Psoas muscle (tissue), 8 donors: ENCODE data around the gene LMCD1. TPM values are rescaled to one million over a fixed set of nuclear protein-coding genes. Genes with fewer than 3 reads are reported as not detected.
A peak's percentile ranks its signal among the peaks of the same experiment; 100 is the strongest.

ENCODE experiments used
- ATAC-seq, 4 donors: fragments of 200-7000 bp; cut with Tn5 transposase; one replicate each; pipeline ENCODE4 v1.9.1; 2020; ENCODE audit warnings: moderate library complexity in 3 of 4, mild to moderate bottlenecking in 2 of 4
- DNase-seq, 2 donors: peaks; one replicate each; pipeline ENCODE4 v3.0.0-alpha.2; 2020
- H3K27ac ChIP-seq: fragments of 200-600 bp; one replicate; pipeline ENCODE4 v1.8.0; 2022
- H3K27me3 ChIP-seq, 3 donors: fragments of 200-600 bp in 1 of 3; one replicate each; pipeline versions ENCODE4 v1.6.1 to v1.8.0; 2013 to 2022; ENCODE audit warnings: low read length in 2 of 3, mild to moderate bottlenecking in 2 of 3, moderate library complexity in 1 of 3; ENCODE audit not compliant: insufficient read depth in 3 of 3
- H3K36me3 ChIP-seq, 2 donors: fragments of 200-600 bp in 1 of 2; one replicate each; pipeline versions ENCODE4 v1.6.1 to v1.8.0; 2013 to 2022; ENCODE audit warnings: low read depth in 1 of 2, mild to moderate bottlenecking in 1 of 2, moderate library complexity in 1 of 2; ENCODE audit not compliant: insufficient read depth in 1 of 2
- H3K4me1 ChIP-seq: fragments of 200-600 bp; one replicate; pipeline ENCODE4 v1.8.0; 2022
- H3K4me3 ChIP-seq: fragments of 200-600 bp; one replicate; pipeline ENCODE4 v1.8.0; 2022; ENCODE audit warnings: mild to moderate bottlenecking
- H3K9me3 ChIP-seq: fragments of 200-600 bp; one replicate; pipeline ENCODE4 v1.8.0; 2022
- CTCF ChIP-seq: fragments of 200-600 bp; IDR thresholded peaks from one replicate; pipeline ENCODE4 v1.8.0; 2022; ENCODE audit warnings: antibody characterized with exemption
- WGBS, 3 donors: extraction: QIAGEN DNeasy Blood & Tissue Kit; methylation state at CpG; one replicate each; pipeline versions ENCODE4 v1.1.6 to v1.1.7; 2013; 5-methylcytosine and 5-hydroxymethylcytosine counted together
- intact Hi-C, 2 donors: fragments of 100-400 bp; cut with DNase I; formaldehyde crosslinking; loops; one replicate each; pipeline versions ENCODE4 v1.11.0 to v1.14.2; 2022
- polyA plus RNA-seq, 3 donors: library from polyadenylated mRNA; stranded (reverse); fragments of 200-250 nt; gene quantifications; one replicate each; pipeline ENCODE4 v1.2.3, GENCODE V29; 2013
- total RNA-seq, 4 donors: library from RNA; stranded (reverse); fragmentation: NEBNext Ultra II Directional in 2 of 4; extraction: Animal tissue kit (Norgen Biotek cat#: 25700) in 2 of 4; gene quantifications; one replicate each; pipeline versions ENCODE4 v1.2.1 to v1.2.4, GENCODE V29; 2021 to 2023
- donor health status: healthy with polysubstance abuse.
- donor health status: DM: no; HTN: no; CAD: no; lungs with moderate emphysema.
- donor health status: Bipolar disorder and iron deficiency.
- donor health status: healthy.
- donor health status: DM: yes; HTN: yes; CAD: no.
- donor health status: DM: no; HTN: no; CAD: no.
- donor health status: DM: no; HTN: no; CAD: no.
- donor health status: DM: yes; HTN: yes; CAD: no.

LMCD1 gene
- total and polyA plus RNA-seq, 7 donors: 83.0 to 1,120 (median 411) TPM

- Histone ChIP-seq H3K36me3 (no peaks in the 10 kb centered on the region), H3K4me3 (no peak overlapping the region), H3K27me3 (no peaks in the 10 kb centered on the region), H3K4me1 (peaks cover 8% of the 10 kb centered on the region), H3K9me3 (no peaks in the 10 kb centered on the region), H3K27ac (no peak overlapping the region)
- ATAC-seq (peak in 1 of 4 donors; percentile 20), DNase-seq (no peak)
- 74 to 87% (median 76%) methylated on average over 6 of the region's 6 CpGs for WGBS, 3 donors
- TF ChIP-seq CTCF: no peak
- intact Hi-C loops: no loop called here
These were observed 80.3 kb downstream of the LMCD1 start for GRCh38 chr3:8581806-8582445.

- Histone ChIP-seq H3K27me3 (no peaks in the 10 kb centered on the region), H3K4me1 (peaks cover 12% of the 10 kb centered on the region), H3K36me3 (no peaks in the 10 kb centered on the region), H3K27ac (no peak overlapping the region), H3K4me3 (no peak overlapping the region), H3K9me3 (no peaks in the 10 kb centered on the region)
- intact Hi-C loops: no loop called here
- DNase-seq: no peak
- 70 to 83% (median 76%) methylated on average over 2 of the region's 2 CpGs for WGBS, 3 donors
- TF ChIP-seq CTCF: no peak
- no peak for ATAC-seq
These were observed 83.0 kb downstream of the LMCD1 start for GRCh38 chr3:8584661-8585060.

GRCh38 chr3:8589880-8590556 is 88.4 kb downstream of the LMCD1 start:
- Histone ChIP-seq H3K4me1 (peaks cover 63% of the 10 kb centered on the region), H3K27ac (peak overlapping the region; percentile 47), H3K9me3 (no peaks in the 10 kb centered on the region), H3K27me3 (no peaks in the 10 kb centered on the region), H3K4me3 (no peak overlapping the region), H3K36me3 (no peaks in the 10 kb centered on the region)
- no peak for TF ChIP-seq CTCF
- ATAC-seq (no peak), DNase-seq (no peak)
- 30 to 52% (median 40%) methylated on average over 6 of the region's 6 CpGs for WGBS, 3 donors
- intact Hi-C loops: loop anchor here (5.0 kb wide), 2 partner anchors 73 to 83 kb away; no protein-coding TSS in a partner anchor

GRCh38 chr3:8593021-8593827 is 91.6 kb downstream of the LMCD1 start:
- Histone ChIP-seq H3K4me3 (no peak overlapping the region), H3K27ac (peak overlapping the region; percentile 83), H3K4me1 (peaks cover 93% of the 10 kb centered on the region), H3K36me3 (no peaks in the 10 kb centered on the region), H3K9me3 (no peaks in the 10 kb centered on the region), H3K27me3 (no peaks in the 10 kb centered on the region)
- DNase-seq: peak; percentile 75 to 90
- intact Hi-C loops: loop anchor here (5.0 kb wide), 2 partner anchors 76 to 86 kb away; no protein-coding TSS in a partner anchor
- WGBS, 3 donors: 23 to 39% (median 30%) methylated on average over 9 of the region's 9 CpGs
- ATAC-seq: peak; percentile 71 to 87 (median 82)
- no peak for TF ChIP-seq CTCF
